Brain microvascular endothelial cell (primary cell): ENCODE measurements around the gene STAG3.
"Not testable (repeated sequence)": the region's sequence is repeated elsewhere in the genome, so short reads cannot be mapped to it uniquely, and the experiment has no call there.

Source experiments
- DNase-seq: peaks from one replicate; pipeline ENCODE4 v3.0.0-alpha.2; 2020
- H3K27ac ChIP-seq: fragments of 250-450 bp; sonication (Bioruptor Pico); 2 replicates; pipeline ENCODE4 v1.5.1; 2020; ENCODE audit warnings: mild to moderate bottlenecking, moderate library complexity
- H3K27me3 ChIP-seq: fragments of 250-450 bp; sonication (Bioruptor Pico); replicated peaks from 2 replicates; pipeline ENCODE4 v1.5.1; 2020; ENCODE audit warnings: mild to moderate bottlenecking
- H3K36me3 ChIP-seq: fragments of 250-450 bp; sonication (Bioruptor Pico); replicated peaks from 2 replicates; pipeline ENCODE4 v1.5.1; 2020; ENCODE audit warnings: mild to moderate bottlenecking
- H3K4me3 ChIP-seq: 2 replicates; pipeline ENCODE4 v1.5.1; 2011; ENCODE audit warnings: low read depth, mild to moderate bottlenecking, control low read depth, low read length, moderate library complexity
- CTCF ChIP-seq: IDR thresholded peaks from 2 replicates; pipeline ENCODE4 v1.5.1; 2011; ENCODE audit warnings: low read depth, mild to moderate bottlenecking, moderate library complexity, low read length, control low read depth, inconsistent platforms; ENCODE audit errors: missing control alignments
- in situ Hi-C: cut with HindIII; loops from 2 replicates; pipeline ENCODE4 v1.10.0; 2017; ENCODE audit warnings: low sequenced_read_pairs, low pct_ligation_motif_present

The STAG3 gene

DNA sequence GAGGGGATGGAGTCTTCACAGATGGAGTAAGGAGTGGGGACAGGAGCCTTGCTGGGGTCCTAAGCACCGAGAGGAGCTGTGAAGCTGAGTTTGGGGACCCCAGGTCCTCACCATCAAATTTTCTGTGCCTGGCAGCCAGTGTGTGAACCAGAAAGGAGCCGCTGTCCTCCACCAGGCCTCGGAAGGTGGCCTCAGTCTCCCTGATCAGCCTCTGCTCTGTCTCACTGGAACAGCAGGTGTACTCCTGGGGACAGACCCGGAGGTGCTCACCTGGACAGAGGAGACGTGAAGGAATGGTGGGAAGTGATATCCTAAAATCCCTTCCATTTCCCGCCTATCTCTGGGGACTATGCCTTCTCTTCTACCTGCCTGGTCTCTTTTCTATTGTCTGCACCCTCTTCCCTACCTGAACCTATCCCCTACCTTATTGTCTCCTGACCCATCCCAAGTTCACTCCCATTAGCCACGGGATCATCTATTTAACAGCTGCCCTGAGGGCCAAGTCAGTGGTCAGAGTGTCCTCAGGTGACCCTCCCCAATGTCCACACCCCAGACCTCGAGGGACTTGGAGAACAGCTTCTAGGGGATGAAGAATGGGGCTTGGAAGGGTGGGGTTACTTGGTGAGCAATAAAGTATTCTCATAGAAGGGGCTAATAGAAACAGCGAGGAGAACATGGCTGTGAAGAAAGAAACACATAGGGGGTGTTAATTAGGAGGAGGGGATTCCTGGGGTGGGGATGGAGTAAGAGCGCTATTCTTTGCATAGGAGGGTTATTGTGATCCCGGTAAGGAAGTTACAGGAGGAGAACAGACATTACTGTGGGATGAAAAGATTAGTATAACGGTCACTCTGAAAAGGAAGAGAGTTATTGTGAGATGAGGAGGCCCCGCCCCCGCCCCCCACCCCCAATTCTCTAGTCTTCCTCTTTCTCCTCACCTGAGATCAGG is 1.3 kb upstream of the STAG3 start:
- Histone ChIP-seq H3K36me3 (no peaks in the 10 kb centered on the region), H3K4me3 (peak overlapping the region; percentile 84), H3K27me3 (no peaks in the 10 kb centered on the region), H3K27ac (no peak overlapping the region)
- no peak for TF ChIP-seq CTCF
- in situ Hi-C loops, result no loop called here
- no peak for DNase-seq

- H3K4me3 ChIP-seq, H3K36me3 ChIP-seq, H3K27me3 ChIP-seq, DNase-seq, in situ Hi-C loops, H3K27ac ChIP-seq: not testable (repeated sequence)
These were observed 2.4 kb downstream of the STAG3 start for GRCh38 chr7:100180084-100180483.

GRCh38 chr7:100182616-100183015 is 4.9 kb downstream of the STAG3 start:
- in situ Hi-C loops, DNase-seq: not testable (repeated sequence)

GRCh38 chr7:100183090-100183489 is 5.4 kb downstream of the STAG3 start:
- H3K27me3 ChIP-seq, H3K36me3 ChIP-seq, H3K27ac ChIP-seq, in situ Hi-C loops, H3K4me3 ChIP-seq, DNase-seq: not testable (repeated sequence)

More at GRCh38 chr7:100182616-100183015, 4.9 kb downstream of the STAG3 start:
- H3K27ac ChIP-seq, H3K4me3 ChIP-seq, H3K36me3 ChIP-seq, H3K27me3 ChIP-seq: not testable (repeated sequence)

DNA sequence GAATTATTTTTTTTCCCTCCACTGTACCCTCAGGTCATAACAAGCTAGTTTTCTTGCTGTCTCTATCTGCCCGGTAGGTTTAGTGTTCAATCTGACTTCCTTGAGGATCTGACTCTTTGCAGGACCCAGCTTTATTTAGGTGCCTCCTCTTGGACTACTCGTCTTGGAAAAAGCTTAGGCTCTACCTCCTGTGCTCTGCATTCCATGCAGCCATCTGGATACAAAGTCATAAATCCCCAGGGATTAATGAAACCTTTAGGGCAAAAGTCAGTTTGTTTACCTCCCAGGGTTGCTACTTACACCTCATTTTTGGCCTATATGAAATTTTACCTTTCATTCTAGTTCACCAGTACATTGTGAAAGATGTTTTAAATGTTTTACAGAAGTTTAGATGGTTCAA is 8.0 kb downstream of the STAG3 start:
- in situ Hi-C loops, result no loop called here
- no peaks in the 10 kb centered on the region for H3K36me3 ChIP-seq
- no peaks in the 10 kb centered on the region for H3K27me3 ChIP-seq
- no peak for DNase-seq
- no peak for TF ChIP-seq CTCF
- H3K4me3 ChIP-seq, result no peak overlapping the region
- H3K27ac ChIP-seq, result no peak overlapping the region

- in situ Hi-C loops, result no loop called here
- no peak for DNase-seq
- no peaks in the 10 kb centered on the region for H3K36me3 ChIP-seq
- peak; percentile 35 for TF ChIP-seq CTCF
- H3K27ac ChIP-seq, result no peak overlapping the region
- H3K4me3 ChIP-seq, result no peak overlapping the region
- no peaks in the 10 kb centered on the region for H3K27me3 ChIP-seq
These were observed 11.3 kb downstream of the STAG3 start for GRCh38 chr7:100189061-100189460.

DNA sequence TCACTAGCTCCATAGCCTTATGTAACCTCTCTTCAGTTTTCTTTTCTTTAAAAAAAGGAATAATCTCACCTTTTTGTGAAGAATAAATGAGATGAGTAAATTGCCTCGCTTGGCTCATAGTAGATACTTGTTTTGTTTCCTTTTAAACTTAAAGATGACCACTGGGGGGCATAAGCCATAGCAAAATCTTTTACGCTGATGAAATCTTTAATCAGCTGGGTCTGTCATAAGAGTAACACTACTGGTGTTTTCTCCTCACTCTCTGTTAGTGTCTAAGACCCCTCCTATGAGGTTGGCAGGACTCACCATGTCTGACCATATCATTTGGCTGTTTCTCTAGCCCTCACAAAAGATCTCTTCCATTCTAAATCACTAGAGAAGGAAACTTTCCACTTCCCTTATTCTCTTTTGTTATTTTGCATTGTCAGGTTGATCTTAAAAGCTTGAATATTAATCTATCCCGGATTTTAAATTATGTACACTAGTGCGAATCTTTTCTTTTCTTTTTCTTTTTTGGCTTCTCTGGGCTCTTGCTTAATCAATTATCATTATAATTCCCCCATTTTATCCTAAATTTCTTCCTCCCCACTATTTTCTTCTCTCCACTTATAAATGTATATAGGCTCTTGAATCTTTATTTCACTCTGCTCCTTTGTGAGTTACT is 12.5 kb downstream of the STAG3 start:
- DNase-seq, result peak; percentile 20

More for the DNA sequence above, 12.5 kb downstream of the STAG3 start:
- in situ Hi-C loops, result no loop called here
- Histone ChIP-seq H3K27ac (no peak overlapping the region), H3K27me3 (no peaks in the 10 kb centered on the region), H3K4me3 (no peak overlapping the region), H3K36me3 (no peaks in the 10 kb centered on the region)
- peak; percentile 30 for TF ChIP-seq CTCF
